ENCODE data around the gene NTN1. TPM values are rescaled to one million over a fixed set of nuclear protein-coding genes. Genes with fewer than 3 reads are reported as not detected.

The NTN1 gene
- total and polyA plus RNA-seq, 2 donors from 2014 or later: 1.8 TPM

GRCh38 chr17:9108146-9108545 is 86.8 kb downstream of the NTN1 start:
- intact Hi-C loops (cut with DNase I): no loop called here
- Histone ChIP-seq H3K4me3 (ENCODE audit: low read length in 3 of 3) (no peak overlapping the region), H3K9me3 (ENCODE audit: control insufficient read depth in 2 of 3, insufficient read depth in 1 of 3, low read length in 3 of 3) (no peaks in the 10 kb centered on the region), H3K4me1 (ENCODE audit: control insufficient read depth in 2 of 3, insufficient read depth in 2 of 3, low read depth in 1 of 3, low read length in 3 of 3) (no peaks in the 10 kb centered on the region), H3K27ac (ENCODE audit: low read depth in 2 of 2, low read length in 2 of 2) (no peak overlapping the region), H3K9ac (ENCODE audit: low read length in 3 of 3) (no peak overlapping the region), H3K36me3 (ENCODE audit: control insufficient read depth in 2 of 3, insufficient read depth in 3 of 3, low read length in 3 of 3) (no peaks in the 10 kb centered on the region), H3K27me3 (ENCODE audit: control insufficient read depth, insufficient read depth, low read length) (no peaks in the 10 kb centered on the region)
- no peak for TF ChIP-seq CTCF (IDR thresholded peaks at IDR 0.05; ENCODE audit: borderline replicate concordance, extremely low read depth, insufficient read depth)
- FAIRE-seq: no peak
- DNase-seq: no peak

DNA sequence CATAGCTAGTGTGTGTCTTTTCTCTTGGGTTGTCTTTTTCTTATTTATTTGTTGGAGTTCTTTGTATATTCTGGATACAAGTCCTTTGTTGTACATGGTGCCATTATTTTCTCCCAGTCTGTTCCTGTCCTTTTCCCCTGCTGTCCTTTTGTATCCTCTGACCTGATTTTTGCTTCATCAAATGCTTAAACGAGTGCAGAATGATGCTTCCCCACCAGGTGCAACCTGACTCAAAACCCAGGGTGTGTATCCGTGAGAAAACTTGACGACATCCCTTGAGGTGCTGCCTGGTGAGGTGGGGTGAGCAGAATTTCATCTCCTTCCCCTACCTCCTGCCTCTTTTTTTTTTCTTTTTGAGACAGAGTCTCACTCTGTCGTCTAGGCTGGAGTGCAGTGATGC is 88.6 kb downstream of the NTN1 start:
- intact Hi-C loops (cut with DNase I): no loop called here
- Histone ChIP-seq H3K27ac (ENCODE audit: low read depth in 2 of 2, low read length in 2 of 2) (no peak overlapping the region), H3K9me3 (ENCODE audit: control insufficient read depth in 2 of 3, insufficient read depth in 1 of 3, low read length in 3 of 3) (no peaks in the 10 kb centered on the region), H3K4me3 (ENCODE audit: low read length in 3 of 3) (no peak overlapping the region), H3K4me1 (ENCODE audit: control insufficient read depth in 2 of 3, insufficient read depth in 2 of 3, low read depth in 1 of 3, low read length in 3 of 3) (no peaks in the 10 kb centered on the region), H3K27me3 (ENCODE audit: control insufficient read depth, insufficient read depth, low read length) (no peaks in the 10 kb centered on the region), H3K36me3 (ENCODE audit: control insufficient read depth in 2 of 3, insufficient read depth in 3 of 3, low read length in 3 of 3) (no peaks in the 10 kb centered on the region), H3K9ac (ENCODE audit: low read length in 3 of 3) (no peak overlapping the region)
- DNase-seq (no peak), FAIRE-seq (no peak)
- TF ChIP-seq CTCF (IDR thresholded peaks at IDR 0.05; ENCODE audit: borderline replicate concordance, extremely low read depth, insufficient read depth): no peak

DNA sequence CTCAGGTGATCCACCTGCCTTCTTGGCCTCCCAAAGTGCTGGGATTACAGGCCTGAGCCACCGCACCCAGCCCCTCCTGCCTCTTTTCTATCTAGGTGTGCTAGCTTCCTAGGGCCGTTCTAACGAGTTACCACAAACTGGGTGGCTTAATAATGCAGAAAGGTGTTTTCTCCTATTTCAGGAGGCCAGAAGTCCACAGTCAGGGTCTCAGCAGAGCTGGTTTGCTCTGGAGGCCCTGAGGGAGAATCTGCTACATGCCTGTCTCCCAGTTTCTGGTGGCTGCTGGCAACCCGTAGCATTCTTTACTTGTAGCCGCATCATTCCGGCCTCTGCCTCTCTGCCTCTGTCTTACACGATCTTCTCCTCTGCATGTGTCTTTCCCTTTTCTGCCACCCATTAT is 89.2 kb downstream of the NTN1 start:
- no peak for TF ChIP-seq CTCF (IDR thresholded peaks at IDR 0.05; ENCODE audit: borderline replicate concordance, extremely low read depth, insufficient read depth)
- Histone ChIP-seq H3K9me3 (ENCODE audit: control insufficient read depth in 2 of 3, insufficient read depth in 1 of 3, low read length in 3 of 3) (no peaks in the 10 kb centered on the region), H3K36me3 (ENCODE audit: control insufficient read depth in 2 of 3, insufficient read depth in 3 of 3, low read length in 3 of 3) (no peaks in the 10 kb centered on the region), H3K9ac (ENCODE audit: low read length in 3 of 3) (no peak overlapping the region), H3K4me1 (ENCODE audit: control insufficient read depth in 2 of 3, insufficient read depth in 2 of 3, low read depth in 1 of 3, low read length in 3 of 3) (no peaks in the 10 kb centered on the region), H3K27me3 (ENCODE audit: control insufficient read depth, insufficient read depth, low read length) (no peaks in the 10 kb centered on the region), H3K4me3 (ENCODE audit: low read length in 3 of 3) (no peak overlapping the region), H3K27ac (ENCODE audit: low read depth in 2 of 2, low read length in 2 of 2) (no peak overlapping the region)
- FAIRE-seq (no peak), DNase-seq (no peak)
- intact Hi-C loops (cut with DNase I): no loop called here
